ENCODE measurements around the gene KRTAP19-3.

GRCh38 chr21:30479259-30479658 is 12.6 kb downstream of the KRTAP19-3 start:
- TF ChIP-seq EZH2 (IDR thresholded peaks at IDR 0.05), result no peak
- TF ChIP-seq POLR2AphosphoS5 (IDR thresholded peaks at IDR 0.05; ENCODE audit: borderline replicate concordance, low read depth, low read length), result no peak

Measured in SK-N-MC (cell line).